HEK293T (cell line): ENCODE measurements around the gene GAN.

Experiments used
- ELF4 ChIP-seq: fragments of 450-650 bp; IDR thresholded peaks from 2 replicates; pipeline ENCODE4 v1.6.1; 2017; ENCODE audit warnings: antibody characterized with exemption
- SP1 ChIP-seq: fragments of 450-650 bp; IDR thresholded peaks from 2 replicates; pipeline ENCODE4 v1.6.1; 2017

DNA sequence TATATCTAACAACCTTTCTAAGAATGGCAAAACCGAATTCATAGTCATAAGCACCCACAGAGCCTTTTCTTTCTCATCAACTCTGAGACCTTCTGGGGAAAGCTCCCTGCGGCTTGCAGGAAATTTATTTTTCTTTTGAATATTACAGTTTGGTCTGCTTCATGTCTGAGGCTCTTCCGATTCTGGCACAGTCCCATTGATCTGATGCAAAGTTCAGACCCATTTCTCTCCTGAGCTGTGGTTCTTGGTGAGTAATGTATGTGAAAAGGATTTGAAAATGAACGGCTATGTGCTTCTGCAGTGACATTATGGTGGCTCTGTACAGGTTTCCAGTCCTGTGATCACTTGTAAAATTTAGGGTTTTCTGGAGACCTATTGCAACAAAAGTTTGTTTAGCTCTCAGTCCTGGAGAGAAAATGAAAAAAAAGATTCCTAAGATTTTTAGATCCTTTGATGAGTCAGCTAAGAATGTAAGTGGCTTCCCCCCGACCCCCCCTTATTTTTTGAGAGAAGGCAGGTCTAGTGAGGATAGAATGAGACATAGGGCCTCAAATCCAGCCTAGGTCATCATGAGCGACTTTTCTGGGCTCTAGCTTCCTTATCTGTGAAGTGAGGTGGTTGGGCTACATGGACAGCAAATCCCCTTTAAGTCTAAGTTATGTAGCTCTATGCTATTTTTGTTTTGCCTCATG is 4.6 kb downstream of the GAN start:
- TF ChIP-seq ELF4 (no peak), SP1 (no peak)
